Peyer's patch (tissue), 4 donors: ENCODE results near the gene ARSG.
A peak's percentile ranks its signal among the peaks of the same experiment; 100 is the strongest.

ENCODE experiments used
- POLR2A ChIP-seq, 2 donors: fragments of 450-650 bp; IDR thresholded peaks; one replicate each; pipeline ENCODE4 v1.5.1; 2017; ENCODE audit warnings: antibody characterized with exemption in 2 of 2, mild to moderate bottlenecking in 2 of 2, moderate library complexity in 2 of 2
- TF ChIP-seq, protein P1 (sequence below), 6 experiments: fragments of 450-650 bp in 4 of 6; fragments of 200-600 bp in 2 of 6; sonication (generic) in 1 of 6; IDR thresholded peaks; one replicate each; pipeline ENCODE4 v1.5.1; 2017 to 2019; ENCODE audit warnings: antibody characterized with exemption in 6 of 6, mild to moderate bottlenecking in 3 of 6, moderate library complexity in 1 of 6

DNA sequence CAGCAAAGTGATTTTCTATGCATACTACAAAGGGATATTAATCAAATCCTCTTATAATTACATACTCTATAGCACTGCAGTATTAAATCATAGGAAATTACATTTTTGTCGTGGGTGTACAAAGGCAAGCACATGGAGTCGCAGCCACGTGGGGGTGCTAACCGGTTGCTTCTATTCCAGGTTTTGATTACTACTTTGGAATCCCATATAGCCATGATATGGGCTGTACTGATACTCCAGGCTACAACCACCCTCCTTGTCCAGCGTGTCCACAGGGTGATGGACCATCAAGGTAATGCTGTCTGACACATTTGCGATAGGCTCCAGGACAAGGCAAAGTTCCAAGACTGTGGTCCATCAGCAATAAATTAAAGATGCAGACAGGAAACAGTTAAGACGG, 60.1 kb downstream of the ARSG start:
- TF ChIP-seq, protein P1, sequence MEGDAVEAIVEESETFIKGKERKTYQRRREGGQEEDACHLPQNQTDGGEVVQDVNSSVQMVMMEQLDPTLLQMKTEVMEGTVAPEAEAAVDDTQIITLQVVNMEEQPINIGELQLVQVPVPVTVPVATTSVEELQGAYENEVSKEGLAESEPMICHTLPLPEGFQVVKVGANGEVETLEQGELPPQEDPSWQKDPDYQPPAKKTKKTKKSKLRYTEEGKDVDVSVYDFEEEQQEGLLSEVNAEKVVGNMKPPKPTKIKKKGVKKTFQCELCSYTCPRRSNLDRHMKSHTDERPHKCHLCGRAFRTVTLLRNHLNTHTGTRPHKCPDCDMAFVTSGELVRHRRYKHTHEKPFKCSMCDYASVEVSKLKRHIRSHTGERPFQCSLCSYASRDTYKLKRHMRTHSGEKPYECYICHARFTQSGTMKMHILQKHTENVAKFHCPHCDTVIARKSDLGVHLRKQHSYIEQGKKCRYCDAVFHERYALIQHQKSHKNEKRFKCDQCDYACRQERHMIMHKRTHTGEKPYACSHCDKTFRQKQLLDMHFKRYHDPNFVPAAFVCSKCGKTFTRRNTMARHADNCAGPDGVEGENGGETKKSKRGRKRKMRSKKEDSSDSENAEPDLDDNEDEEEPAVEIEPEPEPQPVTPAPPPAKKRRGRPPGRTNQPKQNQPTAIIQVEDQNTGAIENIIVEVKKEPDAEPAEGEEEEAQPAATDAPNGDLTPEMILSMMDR (IDR thresholded peaks at IDR 0.05): peak in 1 of 6 experiments; percentile 14
- no peak for TF ChIP-seq POLR2A (IDR thresholded peaks at IDR 0.05)
